ENCODE data around the gene RAP1GAP2. TPM values are rescaled to one million over a fixed set of nuclear protein-coding genes. Genes with fewer than 3 reads are reported as not detected.

Gene RAP1GAP2
- total RNA-seq, 1 donor from 2014 or later = 3.8 TPM

GRCh38 chr17:3040882-3041281 lies 244.6 kb downstream of the RAP1GAP2 start:
- no peaks in the 10 kb centered on the region for H3K4me1 ChIP-seq
- no peak overlapping the region for H3K4me3 Mint-ChIP-seq

GRCh38 chr17:3043737-3044365 lies 247.6 kb downstream of the RAP1GAP2 start:
- Histone ChIP-seq H3K27me3 (no peaks in the 10 kb centered on the region), H3K4me3 (no peak overlapping the region), H3K9ac (no peak overlapping the region), H3K9me3 (ENCODE audit: low read depth) (peaks cover 9% of the 10 kb centered on the region), H2AFZ (replicated peaks) (no peak overlapping the region), H3K4me2 (no peak overlapping the region), H3F3A (ENCODE audit: low read depth) (no peaks in the 10 kb centered on the region), H3K27ac (no peak overlapping the region), H3K36me3 (no peaks in the 10 kb centered on the region), H3K79me2 (ENCODE audit: low read depth) (no peaks in the 10 kb centered on the region), H3K4me1 (no peaks in the 10 kb centered on the region), H4K20me1 (ENCODE audit: low read depth) (no peaks in the 10 kb centered on the region)
- Mint-ChIP-seq H3K4me1 (no peaks in the 10 kb centered on the region), H3K27me3 (ENCODE audit: insufficient read depth, low read depth) (peaks cover 12% of the 10 kb centered on the region), H3K36me3 (no peaks in the 10 kb centered on the region), H3K9me3 (peaks cover 26% of the 10 kb centered on the region), H3K27ac (no peak overlapping the region), H3K4me3 (no peak overlapping the region)
- TF ChIP-seq EZH2phosphoT487 (IDR thresholded peaks at IDR 0.05) (no peak), CTCF (IDR thresholded peaks at IDR 0.05) (peak; percentile 34)
- peak; percentile 39 for DNase-seq (ENCODE audit: low spot score)

More at GRCh38 chr17:3040882-3041281, 244.6 kb downstream of the RAP1GAP2 start:
- H3K9me3 Mint-ChIP-seq = peaks cover 23% of the 10 kb centered on the region
- Histone ChIP-seq H2AFZ (replicated peaks) (no peak overlapping the region), H3K9me3 (ENCODE audit: low read depth) (peaks cover 9% of the 10 kb centered on the region), H3K9ac (no peak overlapping the region), H3K79me2 (ENCODE audit: low read depth) (no peaks in the 10 kb centered on the region), H3K27me3 (no peaks in the 10 kb centered on the region), H4K20me1 (ENCODE audit: low read depth) (no peaks in the 10 kb centered on the region), H3F3A (ENCODE audit: low read depth) (no peaks in the 10 kb centered on the region), H3K27ac (no peak overlapping the region), H3K4me2 (no peak overlapping the region), H3K36me3 (no peaks in the 10 kb centered on the region), H3K4me3 (no peak overlapping the region)
- TF ChIP-seq EZH2 (IDR thresholded peaks at IDR 0.05) (no peak), EZH2phosphoT487 (IDR thresholded peaks at IDR 0.05) (no peak), CTCF (IDR thresholded peaks at IDR 0.05) (no peak)
- DNase-seq (ENCODE audit: low spot score) = no peak
- no peaks in the 10 kb centered on the region for H3K36me3 Mint-ChIP-seq
- H3K4me1 Mint-ChIP-seq = no peaks in the 10 kb centered on the region
- H3K27me3 Mint-ChIP-seq (ENCODE audit: insufficient read depth, low read depth) = peaks cover 14% of the 10 kb centered on the region
- H3K27ac Mint-ChIP-seq = no peak overlapping the region

- Histone ChIP-seq H4K20me1 (ENCODE audit: low read depth) (no peaks in the 10 kb centered on the region), H3K4me1 (peaks cover 3% of the 10 kb centered on the region), H2AFZ (replicated peaks) (no peak overlapping the region), H3K36me3 (no peaks in the 10 kb centered on the region), H3K27me3 (no peaks in the 10 kb centered on the region), H3K9ac (no peak overlapping the region), H3K79me2 (ENCODE audit: low read depth) (no peaks in the 10 kb centered on the region), H3K4me2 (no peak overlapping the region), H3K4me3 (no peak overlapping the region), H3K27ac (no peak overlapping the region), H3F3A (ENCODE audit: low read depth) (no peaks in the 10 kb centered on the region), H3K9me3 (ENCODE audit: low read depth) (peaks cover 9% of the 10 kb centered on the region)
- DNase-seq (ENCODE audit: low spot score) = no peak
- Mint-ChIP-seq H3K27me3 (ENCODE audit: insufficient read depth, low read depth) (peaks cover 8% of the 10 kb centered on the region), H3K27ac (no peak overlapping the region), H3K4me1 (no peaks in the 10 kb centered on the region), H3K9me3 (peaks cover 26% of the 10 kb centered on the region), H3K4me3 (no peak overlapping the region), H3K36me3 (no peaks in the 10 kb centered on the region)
- TF ChIP-seq CTCF (IDR thresholded peaks at IDR 0.05) (no peak), EZH2 (IDR thresholded peaks at IDR 0.05) (no peak), EZH2phosphoT487 (IDR thresholded peaks at IDR 0.05) (no peak)
Observed at GRCh38 chr17:3046753-3047152, 250.5 kb downstream of the RAP1GAP2 start.

All from neural progenitor cell (in vitro differentiated cells).